Epithelial cell of proximal tubule (primary cell): ENCODE data around the gene PSMF1. TPM values are rescaled to one million over a fixed set of nuclear protein-coding genes. Genes with fewer than 3 reads are reported as not detected.

Experiments used
- DNase-seq: peaks from one replicate; pipeline ENCODE4 v3.0.0-alpha.2; 2011; ENCODE audit warnings: low read depth
- H3K4me3 ChIP-seq: 2 replicates; pipeline ENCODE4 v1.5.1; 2011; ENCODE audit warnings: low read depth, mild to moderate bottlenecking, low read length
- total RNA-seq: library from RNA; depleted of rRNA; stranded (reverse); fragments of >200 nt; gene quantifications from 2 replicates; pipeline ENCODE4 v1.2.3, GENCODE V29; 2015
- TF ChIP-seq, protein P1 (sequence below): conservative IDR thresholded peaks from 2 replicates; pipeline ENCODE4 v1.5.1; 2012; ENCODE audit warnings: low read depth, mild to moderate bottlenecking, low read length

The PSMF1 gene
- total RNA-seq, 1 donor from 2014 or later = 171 TPM

DNA sequence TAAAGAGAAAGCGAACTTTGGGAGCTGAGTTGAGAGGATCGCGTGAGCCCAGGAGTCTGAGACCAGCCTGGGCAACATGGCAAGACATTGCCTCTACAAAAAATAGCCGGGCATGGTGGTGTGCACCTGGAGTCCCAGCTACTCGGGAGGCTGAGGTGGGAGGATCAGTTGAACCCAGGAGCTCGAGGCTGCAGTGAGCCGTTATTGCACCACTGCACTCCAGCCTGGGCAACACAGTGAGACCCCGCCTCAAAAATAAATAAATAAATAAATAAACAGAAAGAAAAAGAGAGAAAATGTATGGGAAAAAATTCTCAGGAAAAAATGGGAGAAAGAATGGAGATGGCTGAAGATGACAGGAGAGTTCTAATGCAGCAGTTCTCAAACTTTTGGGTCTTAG is 87.4 kb downstream of the PSMF1 start:
- H3K4me3 ChIP-seq = no peak overlapping the region
- TF ChIP-seq, protein P1, sequence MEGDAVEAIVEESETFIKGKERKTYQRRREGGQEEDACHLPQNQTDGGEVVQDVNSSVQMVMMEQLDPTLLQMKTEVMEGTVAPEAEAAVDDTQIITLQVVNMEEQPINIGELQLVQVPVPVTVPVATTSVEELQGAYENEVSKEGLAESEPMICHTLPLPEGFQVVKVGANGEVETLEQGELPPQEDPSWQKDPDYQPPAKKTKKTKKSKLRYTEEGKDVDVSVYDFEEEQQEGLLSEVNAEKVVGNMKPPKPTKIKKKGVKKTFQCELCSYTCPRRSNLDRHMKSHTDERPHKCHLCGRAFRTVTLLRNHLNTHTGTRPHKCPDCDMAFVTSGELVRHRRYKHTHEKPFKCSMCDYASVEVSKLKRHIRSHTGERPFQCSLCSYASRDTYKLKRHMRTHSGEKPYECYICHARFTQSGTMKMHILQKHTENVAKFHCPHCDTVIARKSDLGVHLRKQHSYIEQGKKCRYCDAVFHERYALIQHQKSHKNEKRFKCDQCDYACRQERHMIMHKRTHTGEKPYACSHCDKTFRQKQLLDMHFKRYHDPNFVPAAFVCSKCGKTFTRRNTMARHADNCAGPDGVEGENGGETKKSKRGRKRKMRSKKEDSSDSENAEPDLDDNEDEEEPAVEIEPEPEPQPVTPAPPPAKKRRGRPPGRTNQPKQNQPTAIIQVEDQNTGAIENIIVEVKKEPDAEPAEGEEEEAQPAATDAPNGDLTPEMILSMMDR = no peak
- DNase-seq = no peak

DNA sequence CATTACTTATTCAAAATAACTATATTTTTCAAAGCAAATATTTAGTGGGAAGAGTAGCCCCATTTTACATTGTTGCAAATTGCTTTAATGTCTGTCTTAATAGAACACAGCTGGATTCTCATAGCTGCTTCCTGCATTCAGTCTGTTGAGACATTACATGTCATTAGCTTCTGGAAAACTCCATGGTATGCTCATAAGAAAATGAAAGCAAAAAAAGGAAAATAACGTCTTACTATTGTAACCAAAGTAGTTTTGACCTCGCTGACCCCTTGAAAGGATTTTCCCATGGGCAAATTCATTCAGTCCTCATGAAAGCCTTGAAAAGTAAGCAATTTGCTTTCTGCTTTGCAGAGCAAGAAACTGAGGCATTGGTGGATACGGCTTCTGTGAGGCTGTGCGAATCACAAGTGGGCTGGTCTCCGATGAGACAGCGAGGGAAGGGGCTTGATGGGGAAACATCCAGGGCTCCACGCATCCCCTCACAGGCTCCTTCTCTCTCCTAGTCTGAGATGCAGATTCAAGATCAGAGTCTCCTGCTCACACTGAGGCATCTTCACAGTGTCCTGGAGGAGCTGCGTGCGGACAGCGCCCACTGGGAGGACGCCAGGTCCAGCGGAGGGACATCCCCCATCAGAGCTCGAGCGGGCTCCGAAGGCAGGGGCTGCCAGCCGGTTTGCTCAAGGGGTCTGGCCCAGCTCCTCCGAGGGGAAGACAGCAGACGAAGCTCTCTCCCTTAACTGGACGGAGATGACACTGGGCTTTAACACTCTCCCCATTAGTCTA is 88.2 kb downstream of the PSMF1 start:
- TF ChIP-seq, protein P1 = no peak
- no peak for DNase-seq
- H3K4me3 ChIP-seq = no peak overlapping the region

- no peak overlapping the region for H3K4me3 ChIP-seq
- DNase-seq = no peak
- TF ChIP-seq, protein P1 = no peak
These were observed 89.0 kb downstream of the PSMF1 start for GRCh38 chr20:1207293-1207878.

DNA sequence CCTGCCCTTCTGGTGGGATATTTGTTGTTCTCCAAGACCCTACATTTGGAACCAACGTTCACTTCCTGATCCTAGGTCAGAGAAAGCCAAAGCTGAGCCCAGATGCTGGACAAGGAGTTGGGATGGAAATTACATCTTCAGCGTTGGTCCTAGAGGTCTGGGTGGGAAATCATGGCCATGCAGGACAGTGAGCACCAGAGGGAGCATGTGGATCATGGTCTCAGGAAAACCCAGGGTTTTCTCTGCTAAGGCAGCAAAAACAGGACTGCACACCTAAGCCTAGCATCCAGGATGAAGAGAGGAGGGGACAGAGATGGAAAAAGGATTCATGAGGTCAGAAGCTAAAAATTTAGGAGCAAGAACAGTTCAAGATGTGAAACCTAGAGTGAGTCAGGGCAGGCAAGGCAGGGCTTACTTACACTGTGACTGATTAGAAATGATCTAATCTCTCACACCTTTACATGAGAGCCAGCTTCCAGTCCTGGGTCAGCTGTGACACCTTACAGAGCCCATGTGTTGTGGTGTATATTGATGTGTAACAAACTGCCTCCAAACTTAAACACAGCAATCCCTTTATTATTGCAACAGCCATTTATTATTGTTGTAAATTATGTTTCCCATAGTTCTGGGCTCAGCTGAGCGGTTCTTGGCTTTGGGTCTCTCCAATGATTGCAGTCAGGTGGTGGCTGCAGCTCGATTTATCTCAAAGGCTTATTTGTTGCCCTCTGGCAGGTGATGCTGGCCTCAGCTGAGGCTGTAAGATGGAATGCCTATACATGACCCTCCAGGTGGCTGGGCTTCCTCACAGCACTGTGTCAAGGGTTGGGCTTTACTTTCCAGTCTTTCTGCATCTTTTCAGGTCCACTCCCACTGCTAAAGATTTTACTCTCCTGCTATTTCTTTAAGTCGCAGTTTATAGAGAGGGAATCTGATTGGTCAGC is 91.3 kb downstream of the PSMF1 start:
- H3K4me3 ChIP-seq = no peak overlapping the region
- TF ChIP-seq, protein P1 = peak; percentile 50

DNA sequence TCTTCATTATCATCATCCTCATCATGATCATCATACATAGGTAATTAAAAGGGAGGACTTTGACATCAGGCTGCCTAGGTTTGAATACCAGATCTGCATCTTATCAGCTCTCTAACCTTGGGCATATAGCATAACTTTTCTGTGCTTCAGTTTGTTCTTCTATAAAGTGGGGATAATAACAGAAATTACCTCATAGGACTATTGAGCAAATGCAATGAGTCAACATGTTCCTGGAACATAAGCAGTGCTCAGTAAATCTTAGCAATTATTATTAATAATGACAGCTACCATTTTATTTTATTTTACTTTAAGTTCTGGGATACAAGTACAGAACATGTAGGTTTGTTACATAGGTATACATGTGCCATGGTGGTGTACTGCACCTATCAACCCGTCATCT is 92.1 kb downstream of the PSMF1 start:
- DNase-seq = no peak
- no peak overlapping the region for H3K4me3 ChIP-seq
- TF ChIP-seq, protein P1 = no peak

More for the DNA sequence above, 91.3 kb downstream of the PSMF1 start:
- DNase-seq = no peak

GRCh38 chr20:1212023-1212422 is 93.6 kb downstream of the PSMF1 start:
- no peak overlapping the region for H3K4me3 ChIP-seq
- TF ChIP-seq, protein P1 = no peak
- DNase-seq = no peak
